ENCODE data around the gene CHPF.

DNA sequence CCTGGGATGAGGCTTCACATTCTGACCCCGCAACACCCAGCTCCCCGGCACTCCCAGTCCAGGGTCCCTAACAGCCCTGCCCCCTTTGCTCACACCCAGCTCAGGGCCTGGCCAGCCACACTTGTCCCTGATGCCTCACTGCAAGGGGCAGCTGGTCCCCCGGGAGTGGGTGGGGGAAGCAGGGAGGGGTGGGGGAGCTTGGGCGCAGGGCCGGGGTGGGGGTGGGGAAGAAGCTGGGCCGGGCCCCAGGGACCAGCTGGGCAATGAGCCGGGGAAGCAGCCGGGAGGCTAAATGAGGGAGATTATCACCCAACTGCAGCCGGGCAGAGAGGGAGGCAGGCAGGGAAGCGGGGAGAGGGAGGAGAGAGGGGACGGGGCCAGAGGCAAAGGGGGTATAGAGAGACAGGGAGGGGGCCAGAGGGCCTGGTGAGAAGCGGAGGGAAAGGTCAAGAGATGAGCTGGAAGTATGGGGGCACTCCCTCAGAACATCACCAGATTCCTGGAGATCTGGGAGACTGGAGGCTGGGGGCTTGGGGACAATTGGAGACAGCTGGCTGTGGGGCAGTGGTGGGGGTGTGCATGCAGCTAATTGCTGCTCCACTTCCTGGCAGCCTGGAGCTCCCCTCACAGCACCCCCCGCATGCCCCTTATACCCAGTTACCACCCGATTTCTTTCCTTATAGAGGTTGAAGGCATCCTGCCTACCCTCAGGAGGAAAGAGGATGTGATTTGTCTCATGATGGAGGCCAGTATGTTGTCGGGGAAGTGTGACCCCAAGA is 31.9 kb downstream of the CHPF start:
- TF ChIP-seq, protein P1, sequence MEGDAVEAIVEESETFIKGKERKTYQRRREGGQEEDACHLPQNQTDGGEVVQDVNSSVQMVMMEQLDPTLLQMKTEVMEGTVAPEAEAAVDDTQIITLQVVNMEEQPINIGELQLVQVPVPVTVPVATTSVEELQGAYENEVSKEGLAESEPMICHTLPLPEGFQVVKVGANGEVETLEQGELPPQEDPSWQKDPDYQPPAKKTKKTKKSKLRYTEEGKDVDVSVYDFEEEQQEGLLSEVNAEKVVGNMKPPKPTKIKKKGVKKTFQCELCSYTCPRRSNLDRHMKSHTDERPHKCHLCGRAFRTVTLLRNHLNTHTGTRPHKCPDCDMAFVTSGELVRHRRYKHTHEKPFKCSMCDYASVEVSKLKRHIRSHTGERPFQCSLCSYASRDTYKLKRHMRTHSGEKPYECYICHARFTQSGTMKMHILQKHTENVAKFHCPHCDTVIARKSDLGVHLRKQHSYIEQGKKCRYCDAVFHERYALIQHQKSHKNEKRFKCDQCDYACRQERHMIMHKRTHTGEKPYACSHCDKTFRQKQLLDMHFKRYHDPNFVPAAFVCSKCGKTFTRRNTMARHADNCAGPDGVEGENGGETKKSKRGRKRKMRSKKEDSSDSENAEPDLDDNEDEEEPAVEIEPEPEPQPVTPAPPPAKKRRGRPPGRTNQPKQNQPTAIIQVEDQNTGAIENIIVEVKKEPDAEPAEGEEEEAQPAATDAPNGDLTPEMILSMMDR (IDR thresholded peaks at IDR 0.05): no peak
- TF ChIP-seq POLR2A (IDR thresholded peaks at IDR 0.05): no peak
